ENCODE results near the gene PPP2R2C.
A peak's percentile ranks its signal among the peaks of the same experiment; 100 is the strongest.

The PPP2R2C gene

GRCh38 chr4:6313216-6313615, 159.2 kb downstream of the PPP2R2C start:
- no peak for DNase-seq (ENCODE audit: low read depth)
- H3K4me3 ChIP-seq (ENCODE audit: low read depth, low read length), result no peak overlapping the region
- TF ChIP-seq CTCF (conservative IDR thresholded peaks at IDR 0.05; ENCODE audit: low read depth, low read length), result no peak

- TF ChIP-seq CTCF (conservative IDR thresholded peaks at IDR 0.05; ENCODE audit: low read depth, low read length), result no peak
- no peak overlapping the region for H3K4me3 ChIP-seq (ENCODE audit: low read depth, low read length)
- DNase-seq (ENCODE audit: low read depth), result no peak
Measured at GRCh38 chr4:6309777-6310176, 162.6 kb downstream of the PPP2R2C start.

- DNase-seq (ENCODE audit: low read depth), result no peak
- H3K4me3 ChIP-seq (ENCODE audit: low read depth, low read length), result peak overlapping the region; percentile 47
- no peak for TF ChIP-seq CTCF (conservative IDR thresholded peaks at IDR 0.05; ENCODE audit: low read depth, low read length)
Measured at GRCh38 chr4:6308899-6309643, 163.3 kb downstream of the PPP2R2C start.

GRCh38 chr4:6307891-6308290, 164.5 kb downstream of the PPP2R2C start:
- H3K4me3 ChIP-seq (ENCODE audit: low read depth, low read length), result no peak overlapping the region
- DNase-seq (ENCODE audit: low read depth), result no peak
- TF ChIP-seq CTCF (conservative IDR thresholded peaks at IDR 0.05; ENCODE audit: low read depth, low read length), result no peak

GRCh38 chr4:6307230-6307629, 165.2 kb downstream of the PPP2R2C start:
- H3K4me3 ChIP-seq (ENCODE audit: low read depth, low read length), result no peak overlapping the region
- DNase-seq (ENCODE audit: low read depth), result no peak
- no peak for TF ChIP-seq CTCF (conservative IDR thresholded peaks at IDR 0.05; ENCODE audit: low read depth, low read length)

- no peak for TF ChIP-seq CTCF (conservative IDR thresholded peaks at IDR 0.05; ENCODE audit: low read depth, low read length)
- no peak overlapping the region for H3K4me3 ChIP-seq (ENCODE audit: low read depth, low read length)
- DNase-seq (ENCODE audit: low read depth), result no peak
Measured at GRCh38 chr4:6306299-6306698, 166.1 kb downstream of the PPP2R2C start.

- TF ChIP-seq CTCF (conservative IDR thresholded peaks at IDR 0.05; ENCODE audit: low read depth, low read length), result no peak
- DNase-seq (ENCODE audit: low read depth), result no peak
- H3K4me3 ChIP-seq (ENCODE audit: low read depth, low read length), result no peak overlapping the region
Measured at GRCh38 chr4:6303943-6304342, 168.5 kb downstream of the PPP2R2C start.
